Measurements from ENCODE around the gene XG.

Gene XG

GRCh38 chrX:2819345-2820135, 67.7 kb downstream of the XG start:
- DNase-seq (ENCODE audit: low spot score): peak; percentile 69

- no peak for DNase-seq (ENCODE audit: low spot score)
Measured at GRCh38 chrX:2820136-2820771, 68.4 kb downstream of the XG start.

GRCh38 chrX:2823795-2824386, 72.1 kb downstream of the XG start:
- no peak for DNase-seq (ENCODE audit: low spot score)

GRCh38 chrX:2824886-2825285, 73.0 kb downstream of the XG start:
- DNase-seq (ENCODE audit: low spot score): no peak

- no peak for DNase-seq (ENCODE audit: low spot score)
Measured at GRCh38 chrX:2828344-2828958, 76.6 kb downstream of the XG start, which contains the start of gene GYG2. GYG2 (plus strand) TSS chrX:2828930; CDS start chrX:2830189, 1,259 bp downstream.

- DNase-seq (ENCODE audit: low spot score): no peak
Measured at GRCh38 chrX:2828959-2829411, 77.1 kb downstream of the XG start.

GRCh38 chrX:2829469-2830246, 77.8 kb downstream of the XG start:
- no peak for DNase-seq (ENCODE audit: low spot score)

GRCh38 chrX:2831471-2832228, 79.8 kb downstream of the XG start:
- no peak for DNase-seq (ENCODE audit: low spot score)

- DNase-seq (ENCODE audit: low spot score): no peak
Measured at GRCh38 chrX:2837961-2838360, 86.1 kb downstream of the XG start.

- DNase-seq (ENCODE audit: low spot score): no peak
Measured at GRCh38 chrX:2840961-2841360, 89.1 kb downstream of the XG start.

- no peak for DNase-seq (ENCODE audit: low spot score)
Measured at GRCh38 chrX:2841537-2841936, 89.7 kb downstream of the XG start.

- DNase-seq (ENCODE audit: low spot score): no peak
Measured at GRCh38 chrX:2846992-2847391, 95.2 kb downstream of the XG start.

- no peak for DNase-seq (ENCODE audit: low spot score)
Measured at GRCh38 chrX:2848871-2849301, 97.0 kb downstream of the XG start.

GRCh38 chrX:2854918-2855317, 103.1 kb downstream of the XG start:
- no peak for DNase-seq (ENCODE audit: low spot score)

GRCh38 chrX:2855761-2856160, 103.9 kb downstream of the XG start:
- DNase-seq (ENCODE audit: low spot score): no peak

GRCh38 chrX:2857566-2857965, 105.7 kb downstream of the XG start:
- no peak for DNase-seq (ENCODE audit: low spot score)

GRCh38 chrX:2859197-2859797, 107.5 kb downstream of the XG start:
- DNase-seq (ENCODE audit: low spot score): no peak

GRCh38 chrX:2862404-2862803, 110.6 kb downstream of the XG start:
- no peak for DNase-seq (ENCODE audit: low spot score)

GRCh38 chrX:2863646-2864045, 111.8 kb downstream of the XG start:
- no peak for DNase-seq (ENCODE audit: low spot score)

Measured in RKO (cell line).